IgD-negative memory B cell (primary cell): ENCODE results near the gene XYLT1. TPM values are rescaled to one million over a fixed set of nuclear protein-coding genes. Genes with fewer than 3 reads are reported as not detected.

Experiments used
- H3K27ac Mint-ChIP-seq, 3 donors: one replicate each; pipeline ENCODE4 v1.8.0; 2020 to 2022; ENCODE audit warnings: mild to moderate bottlenecking in 3 of 3, mixed read lengths in 3 of 3, moderate library complexity in 1 of 3
- H3K27me3 Mint-ChIP-seq: one replicate; pipeline ENCODE4 v1.8.0; 2021; ENCODE audit warnings: mixed read lengths
- H3K36me3 Mint-ChIP-seq: one replicate; pipeline ENCODE4 v1.8.0; 2020; ENCODE audit warnings: mild to moderate bottlenecking, mixed read lengths
- H3K4me1 Mint-ChIP-seq, 3 donors: one replicate each; pipeline ENCODE4 v1.8.0; 2020 to 2022; ENCODE audit warnings: mixed read lengths in 3 of 3, mild to moderate bottlenecking in 1 of 3
- H3K4me3 Mint-ChIP-seq, 4 donors: one replicate each; pipeline ENCODE4 v1.8.0; 2020 to 2022; ENCODE audit warnings: mild to moderate bottlenecking in 4 of 4, mixed read lengths in 4 of 4, moderate library complexity in 3 of 4
- H3K9me3 Mint-ChIP-seq, 3 donors: one replicate each; pipeline ENCODE4 v1.8.0; 2020 to 2021; ENCODE audit warnings: mixed read lengths in 3 of 3, mild to moderate bottlenecking in 1 of 3
- polyA plus RNA-seq: library from polyadenylated mRNA; unstranded; fragments of 300-500 nt; fragmentation: Illumina TruSeq; gene quantifications from one replicate; pipeline ENCODE4 v1.2.3, GENCODE V29; 2021

The XYLT1 gene
- polyA plus RNA-seq, 1 donor from 2014 or later: 0.80 TPM

GRCh38 chr16:17213025-17213424 is 257.7 kb downstream of the XYLT1 start:
- Mint-ChIP-seq H3K4me3 (no peak overlapping the region), H3K27ac (peak overlapping the region in 1 of 3 donors; percentile 39), H3K9me3 (no peaks in the 10 kb centered on the region)

GRCh38 chr16:17212606-17213005 is 258.2 kb downstream of the XYLT1 start:
- Mint-ChIP-seq H3K4me1 (peaks cover 4 to 8% (median 5%) of the 10 kb centered on the region in 3 donors), H3K27ac (peak overlapping the region in 1 of 3 donors; percentile 39), H3K4me3 (no peak overlapping the region), H3K36me3 (peaks cover 6% of the 10 kb centered on the region), H3K9me3 (no peaks in the 10 kb centered on the region), H3K27me3 (no peaks in the 10 kb centered on the region)

More at GRCh38 chr16:17213025-17213424, 257.7 kb downstream of the XYLT1 start:
- Mint-ChIP-seq H3K27me3 (no peaks in the 10 kb centered on the region), H3K4me1 (peaks cover 4 to 8% (median 7%) of the 10 kb centered on the region in 3 donors), H3K36me3 (peaks cover 7% of the 10 kb centered on the region)

- Mint-ChIP-seq H3K27me3 (no peaks in the 10 kb centered on the region), H3K27ac (peak overlapping the region in 1 of 3 donors; percentile 57), H3K36me3 (peaks cover 6% of the 10 kb centered on the region), H3K4me1 (peaks cover 4 to 8% (median 5%) of the 10 kb centered on the region in 3 donors), H3K9me3 (no peaks in the 10 kb centered on the region), H3K4me3 (no peak overlapping the region)
These were observed 259.0 kb downstream of the XYLT1 start for GRCh38 chr16:17211797-17212196.

- H3K4me3 Mint-ChIP-seq: no peak overlapping the region
- H3K36me3 Mint-ChIP-seq: peaks cover 3% of the 10 kb centered on the region
- H3K4me1 Mint-ChIP-seq: peaks cover 3 to 6% (median 6%) of the 10 kb centered on the region in 3 donors
- H3K9me3 Mint-ChIP-seq: no peaks in the 10 kb centered on the region
- H3K27ac Mint-ChIP-seq: no peak overlapping the region
- no peaks in the 10 kb centered on the region for H3K27me3 Mint-ChIP-seq
These were observed 264.0 kb downstream of the XYLT1 start for GRCh38 chr16:17206712-17207111.

- H3K36me3 Mint-ChIP-seq: peaks cover 3% of the 10 kb centered on the region
- no peaks in the 10 kb centered on the region for H3K27me3 Mint-ChIP-seq
- H3K9me3 Mint-ChIP-seq: no peaks in the 10 kb centered on the region
- H3K4me3 Mint-ChIP-seq: no peak overlapping the region
- peak overlapping the region in 1 of 3 donors; percentile 13 for H3K27ac Mint-ChIP-seq
- H3K4me1 Mint-ChIP-seq: peaks cover 3 to 5% (median 4%) of the 10 kb centered on the region in 3 donors
These were observed 265.2 kb downstream of the XYLT1 start for GRCh38 chr16:17205279-17206211.

- no peak overlapping the region for H3K27ac Mint-ChIP-seq
- H3K27me3 Mint-ChIP-seq: no peaks in the 10 kb centered on the region
- H3K9me3 Mint-ChIP-seq: no peaks in the 10 kb centered on the region
- peaks cover 3 to 5% (median 4%) of the 10 kb centered on the region in 3 donors for H3K4me1 Mint-ChIP-seq
- H3K4me3 Mint-ChIP-seq: no peak overlapping the region
- peaks cover 4% of the 10 kb centered on the region for H3K36me3 Mint-ChIP-seq
These were observed 266.1 kb downstream of the XYLT1 start for GRCh38 chr16:17204644-17205043.

- no peaks in the 10 kb centered on the region for H3K27me3 Mint-ChIP-seq
- peaks cover 8% of the 10 kb centered on the region for H3K36me3 Mint-ChIP-seq
- peaks cover 3 to 5% (median 3%) of the 10 kb centered on the region in 3 donors for H3K4me1 Mint-ChIP-seq
- H3K9me3 Mint-ChIP-seq: no peaks in the 10 kb centered on the region
- H3K27ac Mint-ChIP-seq: no peak overlapping the region
- no peak overlapping the region for H3K4me3 Mint-ChIP-seq
These were observed 266.6 kb downstream of the XYLT1 start for GRCh38 chr16:17204206-17204605.

GRCh38 chr16:17203424-17203823 is 267.3 kb downstream of the XYLT1 start:
- no peaks in the 10 kb centered on the region for H3K9me3 Mint-ChIP-seq
- peaks cover 0 to 5% (median 0%) of the 10 kb centered on the region in 3 donors for H3K4me1 Mint-ChIP-seq
- peaks cover 8% of the 10 kb centered on the region for H3K36me3 Mint-ChIP-seq
- no peaks in the 10 kb centered on the region for H3K27me3 Mint-ChIP-seq
- no peak overlapping the region for H3K4me3 Mint-ChIP-seq
- H3K27ac Mint-ChIP-seq: no peak overlapping the region

GRCh38 chr16:17199135-17199534 is 271.6 kb downstream of the XYLT1 start:
- no peak overlapping the region for H3K27ac Mint-ChIP-seq
- H3K36me3 Mint-ChIP-seq: peaks cover 16% of the 10 kb centered on the region
- no peaks in the 10 kb centered on the region for H3K27me3 Mint-ChIP-seq
- H3K9me3 Mint-ChIP-seq: no peaks in the 10 kb centered on the region
- H3K4me1 Mint-ChIP-seq: no peaks in the 10 kb centered on the region
- no peak overlapping the region for H3K4me3 Mint-ChIP-seq

- no peak overlapping the region for H3K4me3 Mint-ChIP-seq
- H3K9me3 Mint-ChIP-seq: peaks cover 0 to 1% (median 0%) of the 10 kb centered on the region in 3 donors
- peaks cover 13% of the 10 kb centered on the region for H3K36me3 Mint-ChIP-seq
- H3K27ac Mint-ChIP-seq: no peak overlapping the region
- H3K27me3 Mint-ChIP-seq: no peaks in the 10 kb centered on the region
- H3K4me1 Mint-ChIP-seq: no peaks in the 10 kb centered on the region
These were observed 274.2 kb downstream of the XYLT1 start for GRCh38 chr16:17196526-17196925.

GRCh38 chr16:17194190-17194780 is 276.5 kb downstream of the XYLT1 start:
- H3K36me3 Mint-ChIP-seq: peaks cover 8% of the 10 kb centered on the region
- no peak overlapping the region for H3K27ac Mint-ChIP-seq
- no peaks in the 10 kb centered on the region for H3K27me3 Mint-ChIP-seq

GRCh38 chr16:17193566-17194100 is 277.1 kb downstream of the XYLT1 start:
- Mint-ChIP-seq H3K4me1 (no peaks in the 10 kb centered on the region), H3K27ac (no peak overlapping the region), H3K27me3 (no peaks in the 10 kb centered on the region), H3K4me3 (no peak overlapping the region), H3K9me3 (peaks cover 0 to 3% (median 0%) of the 10 kb centered on the region in 3 donors), H3K36me3 (peaks cover 8% of the 10 kb centered on the region)

More at GRCh38 chr16:17194190-17194780, 276.5 kb downstream of the XYLT1 start:
- Mint-ChIP-seq H3K9me3 (peaks cover 0 to 3% (median 0%) of the 10 kb centered on the region in 3 donors), H3K4me1 (no peaks in the 10 kb centered on the region), H3K4me3 (no peak overlapping the region)

- Mint-ChIP-seq H3K4me3 (no peak overlapping the region), H3K27me3 (no peaks in the 10 kb centered on the region), H3K9me3 (no peaks in the 10 kb centered on the region), H3K27ac (no peak overlapping the region), H3K36me3 (peaks cover 18% of the 10 kb centered on the region), H3K4me1 (peaks cover 0 to 2% (median 0%) of the 10 kb centered on the region in 3 donors)
These were observed 286.7 kb downstream of the XYLT1 start for GRCh38 chr16:17184026-17184425.

GRCh38 chr16:17177959-17178905 is 292.5 kb downstream of the XYLT1 start:
- H3K4me1 Mint-ChIP-seq: peaks cover 2 to 11% (median 5%) of the 10 kb centered on the region in 3 donors
- H3K4me3 Mint-ChIP-seq: no peak overlapping the region
- H3K27ac Mint-ChIP-seq: no peak overlapping the region
- H3K36me3 Mint-ChIP-seq: peaks cover 15% of the 10 kb centered on the region
- no peaks in the 10 kb centered on the region for H3K27me3 Mint-ChIP-seq
- no peaks in the 10 kb centered on the region for H3K9me3 Mint-ChIP-seq
